ENCODE measurements around the gene CABP7.

CABP7 gene

DNA sequence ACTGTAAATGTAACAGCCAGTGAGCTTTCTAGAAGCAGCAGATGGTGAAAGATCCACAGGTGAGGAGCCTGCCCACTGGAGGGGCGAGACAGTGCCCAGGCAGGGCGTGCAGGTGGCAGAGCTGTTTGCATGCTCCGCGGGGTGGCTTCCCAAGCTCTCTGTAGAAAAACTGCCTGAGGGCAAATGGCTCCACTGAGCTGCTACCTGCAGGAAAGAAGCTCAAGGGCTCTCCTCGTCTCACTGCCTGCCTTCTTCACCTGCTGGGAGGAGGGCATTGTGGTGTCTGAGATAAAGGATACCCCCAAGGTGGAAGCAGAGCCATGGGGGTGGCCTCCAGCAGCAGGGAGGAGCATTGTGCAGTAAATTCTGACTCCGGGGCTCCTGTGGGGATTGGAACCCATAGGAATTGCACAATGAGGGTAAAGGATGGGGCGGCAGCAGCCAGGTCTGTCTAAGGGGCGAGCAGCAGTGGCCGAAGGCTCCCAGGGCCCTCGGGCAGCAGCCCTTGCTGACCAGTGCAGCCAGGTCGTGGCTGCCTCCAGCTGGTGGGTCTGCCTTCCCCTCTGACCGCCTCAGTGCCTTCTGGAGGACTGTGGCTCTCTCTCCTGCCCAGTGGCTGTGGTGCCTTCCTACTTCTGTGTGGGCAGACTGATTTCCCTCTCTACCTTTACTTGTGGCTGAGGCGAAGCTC, 28.0 kb upstream of the CABP7 start:
- no peaks in the 10 kb centered on the region for H3K9me3 ChIP-seq
- intact Hi-C loops (cut with DNase I; ENCODE audit: low total_unique reads): no loop called here
- no peak overlapping the region for H3K4me3 ChIP-seq
- no peaks in the 10 kb centered on the region for H3K27me3 ChIP-seq
- H3K4me1 ChIP-seq: peaks cover 0 to 11% (median 0%) of the 10 kb centered on the region in 4 donors
- TF ChIP-seq CTCF (IDR thresholded peaks at IDR 0.05): no peak
- no peak for DNase-seq
- H3K36me3 ChIP-seq: peaks cover 24 to 80% (median 42%) of the 10 kb centered on the region in 3 donors
- no peak overlapping the region for H3K27ac ChIP-seq

DNA sequence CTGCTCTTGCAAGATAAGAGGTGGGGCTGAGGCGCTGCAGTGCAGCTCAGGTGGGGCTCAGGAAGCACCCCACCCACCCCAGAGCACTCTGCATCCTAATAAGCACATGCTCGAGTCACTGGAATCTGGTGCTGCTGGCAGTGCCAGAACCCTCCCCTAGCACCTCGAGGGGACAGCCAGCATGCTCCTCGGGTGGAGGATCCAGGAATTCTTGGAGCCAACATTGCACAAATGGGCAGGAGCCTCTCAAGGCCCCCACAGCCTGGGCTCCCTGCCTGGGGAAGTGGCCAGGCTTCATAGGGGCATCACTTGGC, 27.5 kb upstream of the CABP7 start:
- Histone ChIP-seq H3K9me3 (no peaks in the 10 kb centered on the region), H3K4me1 (peaks cover 0 to 11% (median 0%) of the 10 kb centered on the region in 4 donors), H3K4me3 (no peak overlapping the region), H3K27ac (no peak overlapping the region), H3K36me3 (peaks cover 24 to 78% (median 41%) of the 10 kb centered on the region in 3 donors), H3K27me3 (no peaks in the 10 kb centered on the region)
- intact Hi-C loops (cut with DNase I; ENCODE audit: low total_unique reads): no loop called here
- DNase-seq: no peak
- no peak for TF ChIP-seq CTCF (IDR thresholded peaks at IDR 0.05)

GRCh38 chr22:29693161-29693560, 26.6 kb upstream of the CABP7 start:
- H3K4me3 ChIP-seq: no peak overlapping the region
- H3K27me3 ChIP-seq: peaks cover 0 to 5% of the 10 kb centered on the region in 2 donors
- H3K36me3 ChIP-seq: peaks cover 24 to 78% (median 40%) of the 10 kb centered on the region in 3 donors
- intact Hi-C loops (cut with DNase I; ENCODE audit: low total_unique reads): no loop called here
- TF ChIP-seq CTCF (IDR thresholded peaks at IDR 0.05): no peak
- H3K4me1 ChIP-seq: peaks cover 0 to 11% (median 0%) of the 10 kb centered on the region in 4 donors
- H3K9me3 ChIP-seq: no peaks in the 10 kb centered on the region
- no peak for DNase-seq
- no peak overlapping the region for H3K27ac ChIP-seq

GRCh38 chr22:29693671-29694070, 26.1 kb upstream of the CABP7 start:
- H3K36me3 ChIP-seq: peaks cover 24 to 76% (median 36%) of the 10 kb centered on the region in 3 donors
- intact Hi-C loops (cut with DNase I; ENCODE audit: low total_unique reads): no loop called here

DNA sequence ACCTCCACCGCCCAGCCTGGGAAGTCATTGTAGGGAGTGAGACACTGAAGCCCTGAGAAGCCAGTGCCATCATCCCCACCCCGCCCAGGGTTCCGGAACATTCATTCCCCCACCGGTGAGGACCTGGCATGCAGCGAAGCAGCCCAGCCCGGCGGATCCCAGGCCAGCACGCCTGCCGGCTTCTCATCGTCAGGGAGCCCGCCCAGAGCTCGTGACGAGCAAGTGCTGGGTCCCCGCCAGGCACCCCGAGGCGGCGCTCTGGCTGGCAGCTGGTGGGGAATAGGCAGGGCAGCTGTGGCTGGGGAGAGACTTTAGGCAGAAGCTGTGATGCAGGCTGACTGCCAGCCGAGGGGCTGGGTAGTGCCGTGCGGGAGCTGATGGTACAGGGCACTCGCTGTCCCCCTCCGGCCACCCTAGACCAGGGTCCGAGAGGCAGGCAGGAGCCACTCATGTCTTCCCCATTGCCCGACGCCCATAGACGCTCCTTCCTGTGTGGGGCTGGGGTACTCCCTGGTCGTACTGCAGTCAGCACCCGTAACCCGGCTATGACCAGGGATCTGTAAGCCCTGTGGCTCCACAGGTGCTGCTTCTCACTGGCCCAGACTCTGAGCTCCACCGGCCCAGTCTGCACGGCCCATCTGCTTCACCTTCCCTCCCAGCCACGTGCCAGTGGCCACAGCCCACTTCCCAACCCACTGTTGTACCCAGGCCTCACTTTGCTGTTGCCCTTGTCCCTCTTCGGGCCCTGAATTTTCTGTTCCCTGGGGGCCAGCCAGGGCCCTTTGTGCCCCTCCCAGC, 24.5 kb upstream of the CABP7 start:
- no peak for DNase-seq
- Histone ChIP-seq H3K27ac (no peak overlapping the region), H3K27me3 (peaks cover 0 to 16% of the 10 kb centered on the region in 2 donors), H3K4me1 (peaks cover 0 to 9% (median under 1%) of the 10 kb centered on the region in 4 donors), H3K36me3 (peaks cover 24 to 75% (median 36%) of the 10 kb centered on the region in 3 donors), H3K9me3 (no peaks in the 10 kb centered on the region), H3K4me3 (no peak overlapping the region)
- no peak for TF ChIP-seq CTCF (IDR thresholded peaks at IDR 0.05)
- intact Hi-C loops (cut with DNase I; ENCODE audit: low total_unique reads): no loop called here

More at GRCh38 chr22:29693671-29694070, 26.1 kb upstream of the CABP7 start:
- Histone ChIP-seq H3K4me1 (peaks cover 0 to 11% (median 0%) of the 10 kb centered on the region in 4 donors), H3K9me3 (no peaks in the 10 kb centered on the region), H3K4me3 (no peak overlapping the region), H3K27me3 (peaks cover 0 to 5% of the 10 kb centered on the region in 2 donors), H3K27ac (no peak overlapping the region)
- no peak for DNase-seq
- TF ChIP-seq CTCF (IDR thresholded peaks at IDR 0.05): no peak
